TTC549 (cell line): Measurements from ENCODE around the gene KCNT1.

Source experiments
- FAIRE-seq: peaks from 2 replicates; lab custom pipeline; 2012; peaks lifted over from hg19 to GRCh38; lab: Jason Lieb, UNC

The KCNT1 gene

GRCh38 chr9:135785013-135785575 is 83.1 kb downstream of the KCNT1 start:
- no peak for FAIRE-seq

DNA sequence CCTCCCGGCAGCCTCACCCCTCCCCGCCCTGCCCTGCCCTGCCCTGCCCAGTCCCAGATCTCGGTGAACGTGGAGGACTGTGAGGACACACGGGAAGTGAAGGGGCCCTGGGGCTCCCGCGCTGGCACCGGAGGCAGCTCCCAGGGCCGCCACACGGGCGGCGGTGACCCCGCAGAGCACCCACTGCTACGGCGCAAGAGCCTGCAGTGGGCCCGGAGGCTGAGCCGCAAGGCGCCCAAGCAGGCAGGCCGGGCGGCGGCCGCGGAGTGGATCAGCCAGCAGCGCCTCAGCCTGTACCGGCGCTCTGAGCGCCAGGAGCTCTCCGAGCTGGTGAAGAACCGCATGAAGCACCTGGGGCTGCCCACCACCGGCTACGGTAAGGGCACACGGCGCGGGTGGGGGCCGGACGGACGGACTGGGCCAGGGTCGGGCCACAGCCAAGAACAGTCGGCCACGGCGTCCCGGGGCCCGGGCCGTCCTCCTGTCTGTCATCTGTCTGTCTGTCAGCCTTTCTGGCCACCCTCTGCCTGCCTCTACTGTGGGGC is 84.2 kb downstream of the KCNT1 start:
- FAIRE-seq, result no peak

DNA sequence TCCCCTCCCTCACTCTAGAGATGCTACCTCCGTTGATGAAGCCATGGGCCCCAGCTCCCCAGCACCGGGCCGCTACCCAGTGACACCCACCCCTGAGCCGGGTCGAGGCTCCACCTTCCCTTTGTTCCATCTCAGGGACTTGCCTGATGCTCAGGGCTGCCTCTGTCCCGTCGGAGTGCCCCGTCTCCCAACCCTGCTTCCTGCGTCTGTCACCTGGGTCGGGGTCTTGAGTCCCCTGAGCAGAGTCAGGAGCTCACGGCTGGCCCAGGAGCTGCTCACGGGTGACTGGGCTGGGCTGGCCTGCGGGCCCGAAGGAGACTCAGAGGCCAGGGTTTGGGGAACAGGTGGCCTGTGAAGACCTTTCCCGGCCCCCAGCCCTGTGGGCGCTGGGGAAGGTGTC is 85.3 kb downstream of the KCNT1 start:
- FAIRE-seq, result no peak

GRCh38 chr9:135787776-135788575 is 86.0 kb downstream of the KCNT1 start:
- no peak for FAIRE-seq

DNA sequence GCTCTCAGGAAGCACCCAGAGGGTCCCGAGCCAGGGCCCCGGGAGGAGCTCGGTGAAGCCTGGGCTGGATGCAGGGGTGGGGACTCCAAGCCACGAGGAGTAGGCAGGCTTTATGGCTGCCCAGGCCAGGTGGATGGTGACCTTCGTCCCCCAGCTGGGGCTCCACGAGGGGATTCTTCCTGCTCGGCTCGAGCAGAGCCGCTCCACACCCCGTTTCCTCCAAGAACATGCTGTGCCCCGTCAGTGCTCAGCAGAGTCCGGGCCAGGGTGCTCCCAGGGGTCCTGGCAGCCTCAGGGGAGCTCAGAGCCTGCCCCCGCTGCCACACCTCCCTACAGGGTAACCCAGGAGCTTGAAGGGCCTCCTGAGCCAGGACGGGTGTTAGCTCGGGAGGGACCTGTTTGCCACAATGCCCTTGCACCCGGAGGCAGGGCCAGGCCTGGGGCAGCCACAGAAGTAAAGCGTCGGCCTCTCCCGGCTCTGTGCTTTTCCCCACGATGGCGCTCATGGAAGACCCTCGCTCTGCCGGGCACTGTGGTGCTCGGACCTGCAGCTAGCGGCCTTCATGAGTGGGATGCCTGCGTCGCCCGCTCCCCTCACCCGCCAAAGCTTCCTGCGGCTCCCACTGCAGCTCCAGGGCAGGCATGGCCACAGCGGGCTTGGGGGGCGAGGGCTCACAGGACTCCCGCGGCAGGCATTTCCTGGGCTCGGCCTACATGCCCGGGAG is 86.8 kb downstream of the KCNT1 start:
- no peak for FAIRE-seq

GRCh38 chr9:135789838-135790291 is 87.9 kb downstream of the KCNT1 start:
- no peak for FAIRE-seq

DNA sequence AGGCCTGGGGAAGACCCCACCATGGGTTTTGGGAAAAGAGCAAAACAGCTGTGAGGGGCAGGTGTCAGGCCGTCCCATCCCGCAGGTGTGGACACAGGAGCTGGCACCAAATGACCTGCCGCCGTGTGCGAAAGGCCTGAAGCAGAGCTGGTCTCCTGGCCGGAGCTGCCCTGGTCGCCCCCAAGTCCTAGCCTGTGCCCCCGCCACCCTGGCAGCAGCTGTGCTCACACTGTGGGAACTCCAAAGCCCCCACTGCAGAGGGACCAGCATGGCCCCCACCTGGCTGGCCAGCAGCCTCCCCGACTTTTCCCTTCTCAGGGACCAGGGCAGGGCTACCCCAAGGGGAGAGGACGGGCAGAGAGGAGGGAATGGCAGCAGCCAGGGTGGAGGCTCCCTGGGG is 88.4 kb downstream of the KCNT1 start:
- FAIRE-seq, result no peak

- no peak for FAIRE-seq
Observed at GRCh38 chr9:135790850-135791249, 88.9 kb downstream of the KCNT1 start.

DNA sequence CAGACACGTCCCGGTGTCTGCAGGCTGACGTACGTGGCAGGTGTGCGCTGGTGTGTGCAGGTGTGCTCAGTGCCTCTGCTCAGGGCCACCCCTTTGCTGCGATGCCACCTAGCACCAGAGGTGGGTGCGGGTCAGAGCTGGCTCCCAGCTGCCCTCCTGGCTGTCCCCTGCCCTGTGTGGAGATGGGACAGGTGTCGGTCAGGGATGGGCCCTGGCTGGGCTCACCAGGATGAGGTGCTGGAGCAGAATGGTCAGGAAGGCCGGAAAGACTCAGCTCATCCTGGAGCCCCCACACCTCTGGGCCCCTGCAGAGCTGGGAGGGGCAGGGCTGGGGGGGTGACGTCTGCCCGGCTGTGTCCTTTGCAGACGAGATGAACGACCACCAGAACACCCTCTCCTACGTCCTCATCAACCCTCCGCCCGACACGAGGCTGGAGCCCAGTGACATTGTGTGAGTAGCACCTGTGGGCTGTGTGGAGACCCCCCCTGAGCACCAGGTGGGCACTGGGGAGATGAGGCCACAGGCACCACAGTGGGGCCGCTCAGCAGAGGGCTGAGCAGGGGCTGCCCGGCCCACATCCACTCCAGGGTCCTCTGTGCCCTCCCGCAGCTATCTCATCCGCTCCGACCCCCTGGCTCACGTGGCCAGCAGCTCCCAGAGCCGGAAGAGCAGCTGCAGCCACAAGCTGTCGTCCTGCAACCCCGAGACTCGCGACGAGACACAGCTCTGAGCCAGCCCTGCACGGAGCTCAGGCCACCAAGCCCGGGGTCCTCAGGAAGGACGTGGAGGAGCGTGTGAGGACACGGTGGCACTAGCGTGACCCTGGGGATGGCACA is 89.7 kb downstream of the KCNT1 start:
- FAIRE-seq, result no peak

DNA sequence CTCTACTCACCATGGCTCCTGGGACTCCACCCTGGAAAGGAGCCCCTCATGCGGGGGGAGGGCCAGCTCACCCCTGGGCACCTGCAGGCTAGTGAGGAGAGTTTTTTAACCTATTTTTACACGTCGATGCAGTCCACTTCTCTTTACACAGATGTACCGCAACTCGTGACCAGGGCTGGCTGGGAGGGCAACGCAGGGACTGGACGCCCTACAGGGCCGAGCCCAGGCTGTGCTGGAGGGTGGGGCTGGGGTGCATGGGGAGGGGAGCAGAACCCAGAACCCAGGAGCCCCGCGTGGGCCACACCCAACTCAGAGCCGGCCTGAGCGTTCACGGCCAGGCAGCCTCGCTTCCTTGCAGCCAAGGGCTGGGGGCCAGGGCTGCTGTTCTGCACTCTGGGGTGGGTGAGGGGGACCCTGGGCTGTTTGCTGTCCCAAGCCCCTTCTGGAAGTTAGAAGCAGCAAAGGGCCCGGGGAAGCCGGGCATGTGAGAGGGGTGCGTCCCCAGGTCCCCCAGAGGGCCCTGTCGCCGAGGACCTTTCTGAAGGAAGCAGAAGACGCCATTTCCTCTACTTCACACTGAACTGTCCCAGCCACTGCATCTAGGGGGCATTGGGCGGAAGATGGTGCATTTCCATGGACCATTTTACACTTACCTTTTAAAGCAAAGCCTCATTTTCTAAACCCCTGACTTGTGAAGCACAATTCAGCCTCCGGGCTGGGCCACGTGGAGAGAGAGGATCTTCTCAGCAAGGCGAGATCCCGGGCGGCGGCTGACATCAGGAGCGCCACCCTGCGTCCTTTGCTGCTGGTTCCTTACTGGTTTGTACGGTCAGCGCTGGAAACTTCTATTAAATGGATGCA is 90.5 kb downstream of the KCNT1 start:
- FAIRE-seq, result no peak

DNA sequence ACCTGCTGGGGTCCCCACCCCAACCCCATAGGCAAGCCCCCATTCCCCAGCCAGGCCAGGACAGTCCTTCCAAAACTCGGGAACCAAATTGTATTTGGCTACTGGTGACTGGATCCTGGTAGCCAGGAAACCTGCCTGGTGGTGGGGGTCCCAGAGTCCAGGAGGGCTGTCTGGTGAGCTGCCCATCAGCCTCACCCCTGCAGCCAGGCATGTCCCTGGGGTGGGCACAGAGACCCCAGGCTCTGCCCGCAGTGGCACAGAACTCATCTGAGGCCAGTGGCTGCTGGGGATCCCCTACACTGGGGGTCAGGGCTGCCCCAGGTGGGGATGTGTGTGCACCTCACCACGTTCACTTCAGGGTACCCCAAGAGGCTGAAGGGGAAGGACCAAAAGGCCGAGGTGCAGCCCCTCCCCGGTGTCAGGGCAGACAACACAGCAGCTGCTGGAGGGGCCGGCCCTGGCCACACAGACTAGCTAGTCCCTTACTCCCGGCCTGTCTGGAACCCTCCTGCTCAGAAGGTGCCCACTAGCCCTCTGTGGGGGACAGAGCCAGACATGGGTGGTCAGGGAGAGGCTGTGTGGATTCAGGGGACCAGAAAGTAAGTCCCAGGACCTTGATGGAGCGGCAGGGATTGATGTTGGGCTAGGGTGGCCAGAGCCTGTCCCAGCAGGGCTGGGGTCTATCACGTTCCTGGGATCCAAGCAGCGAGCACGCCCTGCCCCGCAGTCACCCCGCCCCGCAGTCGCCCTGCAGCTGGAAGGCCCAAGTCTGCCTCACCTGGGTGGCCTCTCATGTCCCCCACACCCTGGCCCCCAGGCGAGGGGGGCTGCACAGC is 91.5 kb downstream of the KCNT1 start:
- no peak for FAIRE-seq

GRCh38 chr9:135794057-135794335 is 92.0 kb downstream of the KCNT1 start:
- FAIRE-seq, result no peak

GRCh38 chr9:135794361-135794885 is 92.4 kb downstream of the KCNT1 start:
- no peak for FAIRE-seq

DNA sequence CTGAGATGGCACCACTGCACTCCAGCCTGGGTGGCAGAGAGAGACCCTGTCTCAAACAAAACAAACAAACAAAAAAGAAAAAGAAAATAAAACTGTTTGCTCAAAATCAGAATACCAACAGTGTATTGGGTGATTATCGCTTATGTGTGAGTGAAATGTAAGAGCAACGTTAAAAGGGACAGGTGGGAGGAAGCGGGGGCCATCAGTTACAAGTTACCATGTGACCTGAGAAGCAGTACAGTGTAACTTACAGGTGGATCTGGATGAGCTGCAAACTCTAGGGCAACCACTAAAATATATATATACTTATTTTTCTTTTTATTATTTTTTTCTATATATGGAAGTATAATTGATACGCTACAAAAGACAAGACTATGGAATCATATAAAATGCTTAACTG is 93.4 kb downstream of the KCNT1 start:
- no peak for FAIRE-seq

DNA sequence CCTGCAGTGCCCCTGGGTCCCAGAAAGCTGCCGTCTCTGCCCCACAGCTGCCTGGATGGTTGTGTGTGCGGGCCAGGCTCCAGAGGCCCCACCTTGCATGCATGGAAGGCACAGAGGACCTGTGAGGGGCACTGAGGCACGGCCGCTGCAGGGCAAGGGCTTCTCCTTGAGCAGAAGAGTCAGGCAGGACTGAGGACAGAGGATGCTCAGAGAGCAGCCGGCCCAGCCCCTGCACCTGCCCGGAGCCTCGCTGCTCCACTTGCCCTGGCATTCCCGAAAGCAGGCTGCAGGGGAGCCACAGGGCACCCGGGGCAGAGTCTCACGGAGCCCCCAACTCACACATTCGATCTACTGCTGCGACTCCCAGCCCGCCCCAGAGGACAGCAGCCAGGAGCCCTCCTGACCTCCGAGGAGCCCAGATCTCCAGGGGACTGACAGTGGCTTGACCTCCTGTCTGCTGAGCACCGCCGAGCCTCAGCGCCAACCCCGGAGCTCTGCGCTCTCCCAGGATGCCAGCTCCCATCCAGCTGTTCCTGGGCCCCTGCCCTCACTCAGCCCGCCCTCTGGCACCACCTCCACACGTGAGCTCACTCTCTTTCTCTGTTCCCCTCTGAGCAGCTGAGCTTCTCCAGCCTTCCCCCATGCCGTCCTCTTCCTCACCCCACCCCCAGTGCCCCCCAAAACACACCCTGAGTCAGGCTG is 95.0 kb downstream of the KCNT1 start:
- no peak for FAIRE-seq

DNA sequence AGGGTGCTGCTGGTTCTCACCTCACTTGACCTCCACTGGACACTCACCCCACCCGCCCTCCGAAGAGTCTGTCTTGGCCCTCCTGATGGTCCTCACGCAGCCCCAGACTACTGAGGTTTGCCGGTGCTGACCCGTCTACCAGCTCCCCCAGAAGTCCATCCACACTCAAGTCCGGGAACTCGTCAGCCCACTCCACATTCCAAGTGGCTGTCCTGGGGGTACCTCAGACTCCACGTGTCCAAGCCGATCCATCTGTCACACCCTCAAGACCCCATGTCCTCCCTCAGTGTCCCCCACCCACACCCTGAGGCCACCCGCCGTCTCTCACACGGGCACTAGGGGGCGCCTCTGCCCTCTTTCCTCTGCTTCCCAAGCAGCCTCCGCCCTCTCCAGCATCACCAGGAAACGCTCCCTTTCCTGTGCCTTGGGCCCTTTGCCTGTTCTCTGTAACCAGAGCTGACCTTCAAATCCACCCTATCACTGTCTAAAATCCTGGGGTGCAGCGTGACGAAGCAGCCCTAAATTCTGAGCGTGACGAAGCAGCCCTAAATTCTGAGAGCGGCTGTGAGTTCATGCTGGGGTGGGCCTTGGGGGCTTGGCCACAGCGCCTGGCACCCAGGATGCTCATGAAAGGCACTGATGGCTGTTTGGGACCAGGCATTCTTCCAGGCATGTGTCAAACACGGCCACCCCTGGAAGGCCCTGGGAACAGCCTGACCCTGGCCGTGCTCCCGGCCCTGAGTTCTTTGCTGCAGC is 95.7 kb downstream of the KCNT1 start:
- no peak for FAIRE-seq

DNA sequence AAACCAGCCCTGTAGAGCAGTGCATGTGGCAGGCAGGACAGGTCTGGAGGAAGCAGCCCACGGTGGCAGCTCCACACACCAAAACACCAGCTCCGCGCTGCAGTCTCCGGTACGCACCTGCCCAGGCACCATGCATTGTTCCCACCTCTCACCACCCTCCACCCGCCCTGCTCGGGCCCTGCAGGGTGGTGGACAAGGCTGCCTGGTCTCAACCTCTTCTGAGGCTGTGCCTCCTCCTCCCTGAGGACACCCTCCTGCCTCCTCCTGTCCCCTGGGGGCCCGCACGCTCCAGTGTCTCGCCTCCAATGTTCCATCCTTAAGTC is 96.2 kb downstream of the KCNT1 start:
- FAIRE-seq, result no peak

DNA sequence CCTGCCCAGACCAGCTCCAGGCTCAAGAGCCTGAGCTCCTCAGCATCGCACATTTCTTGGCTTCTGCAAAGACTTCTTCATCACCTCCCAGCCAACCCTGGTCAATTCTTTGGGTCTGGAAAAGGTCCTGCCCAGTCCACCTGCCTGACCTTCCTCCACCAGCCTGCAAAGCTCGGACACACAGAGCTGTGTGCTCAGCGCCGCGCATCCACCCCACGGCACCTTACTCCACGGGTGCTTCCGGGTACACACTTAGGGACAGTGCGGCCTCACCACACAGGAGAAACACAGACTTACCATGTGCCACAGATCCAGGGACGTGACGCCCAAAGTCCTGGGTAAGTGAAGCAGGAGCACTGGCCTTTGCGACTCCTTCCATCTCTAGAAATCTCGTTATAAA is 97.3 kb downstream of the KCNT1 start:
- FAIRE-seq, result no peak

- FAIRE-seq, result no peak
Observed at GRCh38 chr9:135801070-135801469, 99.1 kb downstream of the KCNT1 start.
